Stimulated activated CD4-positive, alpha-beta T cell treated with anti-CD3 and anti-CD28 coated beads, TNF-alpha, amount 100 ng/mL, for 4 hours (primary cell): ENCODE data around the gene B4GALNT3.
"Not testable (repeated sequence)": the region's sequence is repeated elsewhere in the genome, so short reads cannot be mapped to it uniquely, and the experiment has no call there.

Source experiments
- DNase-seq, 3 experiments: peaks; one replicate each; pipeline ENCODE4 v3.0.0-alpha.2; 2020; ENCODE audit warnings: low read depth in 3 of 3

The B4GALNT3 gene

DNA sequence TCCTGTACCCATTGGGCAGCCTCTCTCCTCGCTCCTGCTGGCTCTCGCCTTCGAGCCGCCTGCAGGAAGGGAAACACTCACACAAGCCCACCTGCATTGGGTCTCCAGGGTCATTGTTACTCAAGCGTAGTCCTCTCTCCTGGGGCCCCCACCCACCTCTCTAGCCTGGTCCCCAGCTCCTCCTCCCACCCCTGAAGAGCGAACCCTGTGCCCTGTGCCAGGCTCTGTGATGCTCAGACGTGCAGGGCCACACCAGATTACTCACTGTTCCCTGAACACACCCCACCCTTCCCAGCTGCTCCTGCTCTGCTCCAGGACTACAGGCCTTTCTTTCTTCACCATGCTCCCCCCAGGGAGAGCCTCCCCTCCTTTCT is 115.4 kb downstream of the B4GALNT3 start:
- no peak for DNase-seq

DNA sequence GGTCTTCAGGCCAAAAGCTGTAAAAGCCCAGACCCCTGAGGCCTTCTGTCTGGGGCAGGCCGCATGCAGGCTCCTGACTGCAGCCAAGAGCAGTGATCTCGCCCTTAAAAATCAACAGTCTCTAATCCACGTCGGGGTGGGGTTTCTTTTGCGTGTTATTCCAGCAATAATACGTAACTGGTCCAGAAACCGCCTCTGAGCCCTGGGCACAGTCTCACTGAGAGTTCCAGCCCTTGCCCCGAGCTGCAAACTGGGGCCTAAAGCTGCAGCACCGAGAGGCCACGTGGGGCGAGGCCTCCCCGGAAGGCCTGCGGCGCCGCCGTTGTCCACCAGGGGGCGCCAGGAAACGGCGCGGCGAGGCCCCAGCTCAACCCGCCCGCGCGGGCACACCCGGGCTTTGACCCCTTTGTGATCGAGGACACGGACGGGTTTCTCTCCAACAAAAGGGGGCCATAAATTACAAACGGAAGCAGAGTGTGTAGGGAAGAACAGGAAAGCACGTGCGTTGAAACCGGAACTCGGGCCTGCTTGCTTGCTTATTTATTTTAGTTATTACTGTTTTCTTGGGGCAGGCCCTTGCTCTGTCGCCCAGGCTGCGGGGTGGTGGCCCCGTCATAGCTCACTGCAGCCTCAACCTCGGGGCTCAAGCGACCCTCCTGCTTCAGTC is 116.3 kb downstream of the B4GALNT3 start:
- peak; percentile 70 to 79 (median 72) for DNase-seq

DNA sequence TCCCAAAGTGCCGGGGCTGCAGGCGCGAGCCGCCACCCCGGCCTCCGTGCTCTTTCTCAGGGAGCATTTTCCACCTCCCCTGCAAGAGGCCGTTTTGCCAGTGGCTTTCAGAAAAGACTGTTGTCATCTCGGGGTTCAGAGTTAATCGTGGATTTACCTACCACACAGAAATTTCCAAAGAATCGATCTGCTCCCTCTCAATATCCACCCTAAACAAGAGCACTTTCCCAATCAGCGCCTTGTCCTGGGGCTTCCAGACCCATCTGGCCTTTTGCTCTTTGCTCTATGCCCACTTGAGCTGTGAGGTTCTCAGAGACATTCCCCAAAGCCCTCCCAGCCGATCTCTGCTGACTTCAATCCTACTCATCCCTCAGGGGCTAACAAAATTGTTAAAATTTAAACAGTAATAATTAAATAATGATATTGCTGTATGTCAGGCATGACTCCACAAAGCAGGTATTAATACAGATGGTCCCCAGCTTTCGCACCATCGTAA is 116.9 kb downstream of the B4GALNT3 start:
- DNase-seq: no peak

DNA sequence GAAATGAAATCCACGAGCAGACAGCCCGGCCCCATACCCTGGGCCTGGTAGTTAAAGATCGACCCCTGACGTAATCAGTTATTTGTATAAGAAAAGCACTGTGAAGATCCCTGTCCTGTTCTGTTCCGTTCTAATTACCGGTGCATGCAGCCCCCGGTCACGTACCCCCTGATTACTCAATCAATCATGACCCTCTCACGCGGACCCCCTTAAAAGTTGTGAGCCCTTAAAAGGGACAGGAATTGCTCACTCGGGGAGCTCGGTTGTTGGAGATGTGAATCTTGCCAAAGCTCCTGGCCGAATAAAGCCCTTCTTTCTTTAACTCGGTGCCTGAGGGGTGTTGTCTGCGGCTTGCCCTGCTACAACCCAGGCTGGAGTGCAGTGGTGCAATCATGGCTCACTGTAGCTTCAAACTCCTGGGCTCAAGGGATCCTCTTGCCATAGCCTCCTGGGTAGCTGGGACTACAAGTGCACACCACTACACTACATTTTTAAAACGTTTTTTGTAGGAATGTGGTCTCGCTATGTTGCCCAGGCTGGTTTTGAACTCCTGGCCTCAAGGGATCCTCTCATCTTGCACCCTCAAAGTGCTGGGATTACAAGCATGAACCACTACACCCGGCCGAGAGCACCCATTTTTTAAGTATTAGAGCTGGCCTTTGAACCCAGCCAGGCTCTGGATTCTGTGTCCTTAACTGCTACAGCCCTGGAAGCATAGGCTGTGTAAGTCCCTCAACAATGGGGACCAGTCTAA is 118.4 kb downstream of the B4GALNT3 start:
- DNase-seq: not testable (repeated sequence)

DNA sequence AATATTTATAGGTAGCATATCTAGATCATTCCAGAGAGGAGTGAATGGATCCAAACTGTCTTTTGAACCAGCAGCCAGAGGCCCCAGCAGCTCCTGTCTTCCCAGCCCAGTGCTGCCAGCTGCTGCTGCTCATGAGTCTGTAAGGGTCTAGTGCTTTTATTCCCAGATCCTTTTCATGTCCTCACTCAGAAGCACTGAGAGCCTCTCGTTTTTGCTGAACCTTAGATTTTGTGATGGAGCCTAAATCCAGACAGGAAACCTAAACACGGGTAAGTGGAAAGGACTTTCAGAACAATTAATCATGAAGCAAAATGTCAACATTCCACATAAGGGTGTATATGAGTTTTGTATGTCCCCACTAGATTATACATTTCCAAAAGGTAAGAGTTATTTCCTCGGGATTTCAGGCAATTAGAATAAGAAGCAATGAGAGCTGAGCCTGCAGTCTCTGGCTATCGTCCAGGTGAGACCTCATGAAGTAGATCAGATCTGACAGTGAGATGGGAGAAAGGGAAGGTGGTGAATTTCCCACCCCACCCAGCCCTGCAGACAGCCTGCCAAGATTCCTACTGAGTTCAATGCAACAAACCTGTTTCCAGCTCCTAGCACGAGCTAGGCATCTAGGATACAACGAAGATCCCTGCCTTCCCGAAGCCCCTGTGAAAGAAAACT is 119.1 kb downstream of the B4GALNT3 start:
- no peak for DNase-seq

DNA sequence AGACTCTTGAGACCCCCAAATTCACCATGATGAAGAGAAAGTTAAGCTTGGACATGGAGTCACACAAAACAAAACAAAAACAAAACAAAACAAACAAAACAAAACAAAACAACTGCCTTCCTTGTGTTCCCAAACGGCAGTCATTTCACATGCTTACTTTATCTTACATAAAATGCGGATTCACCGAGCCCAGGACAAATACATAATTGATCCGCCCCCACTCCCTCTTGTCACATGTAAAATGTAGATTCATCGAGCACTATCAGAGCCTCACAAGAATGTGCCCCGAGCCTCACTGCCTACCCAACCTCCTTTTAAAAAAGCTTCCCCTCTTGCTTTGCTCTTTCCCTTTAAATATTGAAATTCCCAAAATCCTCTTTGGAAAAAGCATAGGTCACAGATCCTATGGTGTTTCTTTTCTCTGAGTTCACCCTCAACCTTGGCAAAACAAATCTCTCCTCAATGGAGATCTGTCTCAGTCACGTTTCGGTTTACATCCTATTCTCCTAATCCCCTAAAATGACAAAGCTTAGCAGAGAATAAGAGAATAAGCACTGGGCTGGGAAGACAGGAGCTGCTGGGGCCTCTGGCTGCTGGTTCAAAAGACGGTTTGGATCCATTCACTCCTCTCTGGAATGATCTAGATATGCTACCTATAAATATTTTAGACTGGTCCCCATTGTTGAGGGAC is 119.8 kb downstream of the B4GALNT3 start:
- no peak for DNase-seq

DNA sequence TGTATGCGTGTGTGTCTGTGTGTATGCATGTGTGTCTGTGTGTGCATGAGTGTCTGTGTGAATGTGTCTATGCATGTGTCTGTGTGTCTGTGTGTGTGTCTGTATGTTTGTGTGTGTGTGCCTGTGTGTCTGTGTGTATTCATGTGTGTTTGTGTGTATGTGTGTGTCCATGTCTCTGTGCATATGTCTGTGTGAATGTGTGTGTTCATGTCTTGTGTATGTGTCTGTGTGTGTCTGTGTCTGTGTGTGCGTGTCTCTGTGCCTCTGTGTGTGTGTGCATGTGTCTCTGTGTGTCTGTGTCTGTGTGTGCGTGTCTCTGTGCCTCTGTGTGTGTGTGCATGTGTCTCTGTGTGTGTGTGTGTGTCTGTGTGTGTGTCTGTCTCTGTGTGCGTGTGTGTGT is 121.1 kb downstream of the B4GALNT3 start:
- no peak for DNase-seq

DNA sequence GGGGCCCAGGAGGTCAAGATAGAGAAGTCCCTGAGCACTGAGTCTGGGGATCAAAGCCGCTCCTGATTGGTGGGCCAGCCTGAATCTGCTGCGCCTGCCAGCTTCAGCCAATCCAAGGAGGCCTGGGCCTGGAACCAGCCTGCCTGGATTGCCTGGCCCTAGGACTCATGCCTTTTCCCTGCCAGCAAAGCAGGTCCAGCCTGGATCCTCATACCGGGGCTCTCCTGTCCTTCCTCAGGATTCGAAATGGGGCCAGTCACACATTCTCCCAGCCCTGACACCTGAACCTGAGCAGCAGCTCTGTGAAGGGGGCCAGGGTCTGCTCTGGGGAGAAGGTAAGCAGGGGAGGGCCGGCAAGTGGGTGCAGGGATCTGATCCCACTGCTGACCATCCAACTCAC is 121.6 kb downstream of the B4GALNT3 start:
- no peak for DNase-seq

DNA sequence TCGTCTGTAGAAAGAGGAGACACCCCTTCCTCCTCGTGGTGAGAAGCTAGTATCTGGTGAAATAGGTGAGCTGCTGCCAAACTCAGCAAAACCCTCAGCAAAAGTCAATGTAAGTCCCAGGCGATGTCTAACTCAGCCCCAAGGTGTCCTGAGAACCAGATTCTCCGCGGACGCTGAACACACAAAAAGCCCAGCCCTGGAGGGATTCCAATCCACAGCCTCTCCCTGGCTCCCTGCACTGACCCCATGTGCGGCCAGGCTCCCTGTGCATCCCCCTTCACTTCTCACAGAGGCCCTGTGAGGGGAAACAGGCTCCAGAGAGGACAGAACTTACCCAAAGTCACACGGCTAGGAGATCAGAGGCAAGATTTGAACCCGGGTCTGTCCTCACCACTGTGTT is 122.0 kb downstream of the B4GALNT3 start:
- DNase-seq: no peak

DNA sequence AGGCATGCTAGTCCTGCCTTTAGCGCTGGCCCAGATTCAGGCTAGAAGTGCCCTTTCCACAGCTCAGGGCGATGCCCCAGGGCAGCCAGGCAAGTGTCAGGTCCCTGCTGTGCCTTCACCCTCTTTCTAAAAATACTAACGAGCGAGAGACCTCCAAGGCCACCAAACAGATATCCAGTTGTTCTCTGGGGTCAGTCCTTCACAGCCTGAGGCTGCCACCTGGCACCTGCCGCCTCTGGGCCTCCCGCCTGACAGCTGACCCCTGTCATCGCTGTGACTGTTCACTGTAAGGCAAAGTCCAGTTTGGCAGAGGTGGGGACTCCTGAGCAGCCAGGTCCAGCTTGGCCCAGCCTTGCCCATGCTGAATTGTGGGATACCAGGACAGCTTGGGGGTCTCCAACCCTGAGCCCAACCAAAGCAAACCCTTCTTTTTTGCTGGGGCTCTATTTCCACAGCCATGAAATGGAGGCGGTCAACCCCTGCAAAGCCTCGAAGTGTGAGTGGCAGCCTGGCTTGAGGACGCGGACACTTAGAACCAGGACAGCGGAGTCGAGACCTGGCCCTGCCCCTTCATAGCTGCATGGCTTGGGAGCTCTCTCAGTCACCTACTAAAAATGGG is 123.6 kb downstream of the B4GALNT3 start:
- DNase-seq: no peak

DNA sequence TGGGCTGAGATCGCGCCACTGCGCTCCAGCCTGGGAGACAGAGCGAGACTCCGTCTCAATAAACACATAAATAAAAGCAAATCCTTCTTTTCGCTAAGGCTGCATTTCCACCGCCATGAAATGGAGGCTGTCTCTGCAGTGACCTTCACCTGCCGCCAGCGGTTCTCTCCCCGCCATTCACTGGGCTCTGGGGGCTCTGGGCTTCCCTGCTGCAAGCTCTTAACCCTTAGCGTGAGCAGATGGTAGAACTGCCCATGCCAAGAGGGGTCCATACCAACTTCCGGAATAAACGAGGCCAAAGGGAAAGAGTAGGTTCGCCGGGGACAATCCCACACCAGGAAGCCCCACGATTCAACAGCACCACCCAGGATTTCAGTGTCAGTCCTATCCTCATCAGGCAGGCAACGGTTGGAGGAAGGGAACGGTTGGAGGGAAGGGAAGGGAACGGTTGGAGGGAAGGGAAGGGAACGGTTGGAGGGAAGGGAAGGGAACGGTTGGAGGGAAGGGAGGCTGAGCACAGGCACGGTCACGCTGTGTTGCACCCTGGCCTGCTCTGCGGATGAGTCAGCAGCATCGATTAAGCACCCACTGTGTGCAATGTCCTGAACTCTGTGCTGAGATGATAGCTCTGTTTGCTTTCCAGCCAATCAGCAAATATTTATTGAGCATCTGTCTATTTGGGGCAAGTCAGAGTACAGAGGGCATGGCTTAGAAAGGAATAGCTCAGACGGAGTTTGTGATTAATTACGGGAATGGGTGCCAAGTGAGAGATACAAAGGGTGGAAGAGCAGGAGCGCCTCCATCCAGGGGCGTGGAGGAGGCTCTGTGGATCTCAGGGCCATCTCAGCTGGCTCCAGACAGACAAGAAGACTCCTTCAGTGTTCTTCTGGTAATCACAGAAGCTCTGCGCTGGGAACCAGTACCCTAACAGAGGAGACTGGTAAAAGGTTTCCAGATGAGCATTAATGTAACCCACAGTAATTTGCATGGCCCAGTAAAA is 125.6 kb downstream of the B4GALNT3 start:
- DNase-seq: no peak

DNA sequence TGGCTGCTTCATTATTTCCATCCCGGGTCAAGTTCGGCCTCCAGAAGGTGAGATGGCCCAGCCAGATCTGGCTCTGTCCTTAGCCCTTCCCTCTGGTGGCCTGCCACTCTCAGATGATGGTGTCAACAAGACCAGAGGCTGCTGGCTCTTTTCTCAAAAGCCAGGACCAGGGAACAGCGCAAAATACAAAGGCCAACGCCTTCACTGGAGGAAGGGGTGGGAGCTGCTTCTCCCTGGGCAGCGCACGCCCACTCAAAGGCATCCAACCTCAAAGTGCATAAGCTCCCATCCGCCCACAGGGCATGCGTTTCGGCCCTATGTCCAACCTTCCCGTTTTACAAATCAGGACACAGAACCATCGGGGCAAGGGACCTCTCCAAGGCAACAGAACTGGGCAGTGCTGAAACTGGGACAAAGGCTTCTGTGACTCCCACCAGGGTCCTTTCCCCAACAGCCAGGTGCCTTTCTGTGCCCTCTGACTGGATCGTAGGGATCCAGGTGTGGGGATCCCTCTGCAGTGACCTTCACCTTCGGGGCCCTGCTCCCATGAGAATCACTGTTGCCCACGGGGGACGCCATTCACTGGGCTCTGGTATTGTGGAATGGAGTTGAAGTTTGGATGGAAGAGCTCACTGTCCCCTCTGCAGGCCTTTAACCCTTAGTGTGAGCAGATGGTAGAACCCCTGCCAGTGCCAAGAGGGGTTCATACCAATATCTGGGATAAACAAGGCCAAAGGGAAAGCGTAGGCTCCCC is 126.8 kb downstream of the B4GALNT3 start:
- DNase-seq: no peak

DNA sequence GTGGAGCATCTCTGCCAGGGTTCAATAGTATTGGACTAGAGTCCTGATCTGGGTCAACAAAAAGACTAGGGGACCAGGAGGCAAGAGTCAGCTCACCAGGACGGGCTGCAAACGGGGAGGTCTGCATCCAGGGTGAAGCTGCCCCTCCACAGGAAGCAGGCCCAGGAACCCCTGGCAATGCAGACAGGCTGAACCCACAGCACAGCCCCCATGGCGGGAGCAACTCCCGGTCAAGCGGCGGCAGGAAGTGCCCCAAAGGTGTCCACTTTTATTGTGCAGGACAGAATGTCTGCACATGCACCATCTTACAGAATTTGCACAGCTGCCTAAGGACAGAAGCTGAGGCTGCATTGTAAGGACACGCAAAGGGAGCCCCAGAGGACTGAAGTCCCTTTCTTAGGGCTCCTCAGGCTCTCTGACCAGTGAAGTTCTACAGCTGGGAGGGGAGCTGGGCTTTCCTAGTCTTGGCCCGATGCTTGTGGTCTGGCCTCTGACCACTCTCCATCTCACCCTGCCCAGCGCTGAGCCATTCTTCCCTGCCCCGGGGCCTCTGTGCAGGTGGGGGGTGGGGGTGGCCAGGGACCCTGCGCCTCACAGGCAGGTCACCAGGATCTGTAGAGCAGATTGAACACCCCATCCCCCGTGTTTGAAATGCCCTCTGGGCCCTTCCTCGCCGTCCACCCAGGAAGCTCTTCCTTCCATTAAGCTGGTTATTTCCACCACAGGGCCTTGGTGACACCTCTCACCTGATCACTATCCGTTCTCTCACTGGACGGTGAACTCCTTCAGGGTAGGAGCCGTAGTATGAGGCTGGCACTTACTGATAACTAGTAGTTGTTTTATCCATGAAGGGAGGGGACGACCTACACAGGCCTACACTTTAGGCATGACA is 127.6 kb downstream of the B4GALNT3 start:
- DNase-seq: no peak

DNA sequence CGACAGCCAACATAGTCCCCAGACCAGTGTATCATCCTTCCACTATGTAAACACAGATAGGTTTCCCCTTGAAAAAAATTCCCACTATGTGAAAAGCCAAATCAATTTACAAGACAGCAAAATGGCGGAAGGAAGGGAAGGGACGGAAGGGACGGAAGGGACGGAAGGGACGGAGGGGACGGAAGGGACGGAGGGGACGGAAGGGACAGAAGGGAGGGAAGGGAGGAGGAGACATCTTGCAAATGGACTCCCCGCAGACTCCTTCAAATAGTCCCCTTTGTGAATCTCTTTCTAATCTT is 128.2 kb downstream of the B4GALNT3 start:
- DNase-seq: no peak

DNA sequence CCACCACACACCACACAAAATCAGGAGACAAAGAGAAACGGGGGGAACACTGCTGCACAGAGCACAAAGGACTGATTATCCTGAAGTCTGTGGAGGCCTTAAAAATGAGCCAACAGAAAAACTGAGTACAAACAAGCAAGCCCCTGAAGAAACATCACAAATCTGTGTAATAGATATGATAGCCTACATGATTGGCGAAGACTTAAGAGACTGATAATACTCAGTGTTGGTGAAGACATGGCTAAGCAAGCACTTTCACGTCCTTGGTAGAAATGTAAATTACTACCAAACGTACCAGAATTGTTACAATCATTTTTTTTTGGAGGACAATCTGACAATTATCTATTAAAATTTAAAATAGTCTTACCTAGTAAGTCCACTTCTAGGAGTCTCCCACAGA is 128.9 kb downstream of the B4GALNT3 start:
- DNase-seq: no peak

DNA sequence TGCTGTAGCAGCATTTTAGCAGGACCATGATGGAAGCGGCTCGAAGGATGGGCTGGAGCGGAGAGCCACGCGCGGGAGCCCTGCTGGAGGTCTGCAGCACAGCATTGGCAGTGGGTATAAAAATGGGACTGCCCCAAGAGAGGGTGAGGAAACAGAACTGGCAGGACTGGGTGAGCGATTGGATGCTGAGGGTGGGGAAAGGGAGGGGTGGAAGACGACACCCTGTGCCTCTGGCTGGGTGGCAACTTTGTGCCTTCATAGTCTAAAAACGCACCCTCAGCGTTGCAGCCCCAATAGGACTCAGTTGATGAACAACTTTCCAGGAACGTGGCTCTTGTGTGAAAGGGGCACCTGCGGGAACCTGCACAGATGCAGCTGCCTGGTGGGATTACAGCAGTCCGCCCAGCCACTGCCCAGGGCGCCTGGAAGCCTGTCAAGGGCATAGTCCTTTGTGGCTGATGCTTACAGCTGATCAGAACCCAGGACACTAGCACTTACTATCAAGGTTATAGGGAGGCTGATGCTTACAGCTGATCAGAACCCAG is 130.5 kb downstream of the B4GALNT3 start:
- no peak for DNase-seq

DNA sequence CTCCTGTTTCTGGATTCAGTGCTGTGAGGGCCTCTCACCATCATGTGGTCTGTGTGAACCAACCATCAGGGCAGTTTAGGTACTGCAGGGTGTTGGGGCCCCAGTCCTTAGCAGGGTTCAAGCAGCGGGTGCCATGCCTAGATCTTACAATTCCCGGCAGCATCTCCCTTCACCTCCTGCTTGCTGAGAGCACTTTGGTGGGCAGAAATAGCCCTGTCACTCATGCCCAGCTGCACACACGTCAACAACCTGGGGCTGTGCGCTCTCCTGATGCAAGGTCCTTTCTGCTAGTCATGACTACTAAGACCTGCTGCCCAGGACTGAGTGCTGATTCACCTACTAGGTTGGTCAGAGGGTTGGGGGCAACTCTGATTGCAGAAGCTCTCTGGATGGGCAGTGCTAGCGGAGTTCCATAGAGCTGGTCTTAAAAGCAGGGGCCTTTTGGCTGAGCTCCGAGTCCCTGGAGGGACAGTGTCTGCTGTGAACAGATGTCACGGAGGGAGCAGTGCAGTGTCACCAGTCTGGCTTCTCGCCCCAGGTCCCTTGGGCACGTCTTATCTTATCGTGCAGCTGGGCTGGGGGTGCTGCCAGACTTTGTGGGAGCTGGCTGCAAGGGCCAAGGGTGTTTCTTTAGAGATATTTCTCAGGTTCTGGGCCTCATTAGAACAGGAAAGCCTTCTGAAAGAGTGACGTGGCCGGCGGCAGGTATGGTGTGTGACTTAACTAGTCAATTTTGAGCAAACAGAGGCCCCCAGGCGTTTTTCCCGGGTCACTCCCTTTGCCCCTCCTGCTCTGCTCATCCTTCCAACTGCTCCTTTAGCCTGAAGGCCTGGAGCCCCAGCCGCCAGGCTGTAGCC is 131.7 kb downstream of the B4GALNT3 start:
- DNase-seq: no peak

DNA sequence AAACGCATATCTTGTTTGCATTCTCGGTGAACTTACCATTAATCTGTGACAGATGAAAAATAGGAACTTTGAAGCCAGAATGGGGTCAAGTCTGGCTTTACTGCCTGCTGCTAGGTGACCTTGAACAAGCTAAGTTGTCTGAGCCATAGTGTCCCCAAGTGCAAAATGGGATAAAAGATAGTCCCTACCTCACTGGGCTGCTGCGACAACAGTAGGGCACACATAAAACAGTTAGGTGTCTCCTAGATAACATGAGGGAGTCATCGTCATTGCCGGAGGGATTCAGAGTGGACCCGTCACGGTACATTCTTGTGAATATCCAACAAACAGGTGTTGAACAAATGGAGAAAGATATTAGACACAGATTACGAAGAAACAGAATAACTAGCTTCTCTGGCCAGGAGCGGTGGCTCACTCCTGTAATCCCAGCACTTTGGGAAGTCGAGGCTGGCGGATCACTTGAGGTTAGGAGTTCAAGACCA is 132.3 kb downstream of the B4GALNT3 start:
- no peak for DNase-seq
